GOT3 (cell line): ENCODE measurements around the gene PAGE4.

Source experiments
- DNase-seq: peaks from one replicate; lab custom pipeline; 2025; ENCODE audit warnings: mixed read lengths; lab: John Stamatoyannopoulos, UW

Gene PAGE4, protein sequence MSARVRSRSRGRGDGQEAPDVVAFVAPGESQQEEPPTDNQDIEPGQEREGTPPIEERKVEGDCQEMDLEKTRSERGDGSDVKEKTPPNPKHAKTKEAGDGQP

DNA sequence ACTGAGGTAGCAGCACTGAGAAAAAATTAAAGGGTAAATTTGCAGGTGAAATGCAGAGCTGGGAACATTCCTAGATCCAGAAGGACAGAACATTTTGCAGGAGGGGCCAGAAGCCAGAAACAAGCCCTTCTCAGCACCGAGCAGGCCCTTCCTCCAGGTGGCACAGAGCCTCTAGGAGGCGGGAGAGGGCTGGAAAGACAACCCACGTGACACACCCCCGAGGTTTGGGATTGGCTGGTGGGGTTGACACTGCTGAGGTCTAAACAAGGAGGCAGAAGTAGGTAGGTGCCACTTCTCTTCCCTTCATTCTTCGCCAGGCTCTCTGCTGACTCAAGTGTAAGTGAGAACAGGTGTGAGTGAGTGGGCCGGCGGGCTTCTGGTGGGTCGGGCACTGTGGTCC lies at the start of gene PAGE4:
Gene PAGE4 (plus strand): TSS at position 288 of the 400 bp plus-strand sequence. CDS start 1,126 bp downstream, outside the sequence.
- DNase-seq, result no peak

DNA sequence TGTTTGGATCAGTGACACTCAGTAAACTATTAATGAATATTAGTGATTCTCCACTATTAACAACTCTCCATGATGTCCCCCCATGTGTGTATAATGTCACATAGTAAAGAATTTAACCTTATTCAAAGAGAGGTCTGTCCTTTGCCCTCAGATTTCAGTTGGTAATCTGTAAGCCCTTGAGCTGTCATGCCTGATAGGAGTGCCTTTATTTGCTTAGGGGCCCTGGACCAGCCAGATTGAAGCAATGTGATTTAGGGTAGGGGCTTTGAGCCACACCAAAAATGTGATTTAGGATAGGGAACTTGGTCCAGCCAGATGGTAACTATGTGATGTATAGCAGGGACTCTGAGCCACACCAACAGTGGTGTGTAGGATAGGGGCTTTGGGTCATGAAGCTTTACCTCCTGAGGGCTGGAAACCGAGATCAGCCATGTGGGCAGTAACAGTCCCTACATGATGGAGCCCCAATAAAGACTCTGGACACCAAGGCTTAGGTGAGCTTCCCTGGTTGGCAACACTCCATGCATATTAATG lies 44.3 kb upstream of the PAGE4 start:
- DNase-seq, result no peak

DNA sequence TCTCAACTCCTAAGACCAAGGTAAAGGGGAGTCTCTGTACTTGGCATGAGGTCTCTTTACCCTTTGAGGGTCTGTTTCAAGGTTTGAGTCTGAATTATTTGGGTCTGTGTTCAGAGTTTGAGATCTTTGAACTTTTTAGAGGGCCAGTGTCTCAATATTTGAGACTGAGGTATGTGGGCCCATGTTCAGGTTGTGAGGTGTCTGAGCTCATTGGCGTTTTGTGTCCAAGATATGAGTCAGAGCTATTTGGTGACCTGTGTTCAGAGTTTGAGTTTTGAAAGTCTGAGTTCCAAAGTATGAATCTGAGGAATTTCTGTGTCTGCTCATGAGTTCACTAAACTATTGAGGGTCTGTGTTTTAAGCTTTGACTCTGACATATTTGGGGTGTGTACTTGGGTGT lies 36.7 kb upstream of the PAGE4 start:
- DNase-seq, result no peak

DNA sequence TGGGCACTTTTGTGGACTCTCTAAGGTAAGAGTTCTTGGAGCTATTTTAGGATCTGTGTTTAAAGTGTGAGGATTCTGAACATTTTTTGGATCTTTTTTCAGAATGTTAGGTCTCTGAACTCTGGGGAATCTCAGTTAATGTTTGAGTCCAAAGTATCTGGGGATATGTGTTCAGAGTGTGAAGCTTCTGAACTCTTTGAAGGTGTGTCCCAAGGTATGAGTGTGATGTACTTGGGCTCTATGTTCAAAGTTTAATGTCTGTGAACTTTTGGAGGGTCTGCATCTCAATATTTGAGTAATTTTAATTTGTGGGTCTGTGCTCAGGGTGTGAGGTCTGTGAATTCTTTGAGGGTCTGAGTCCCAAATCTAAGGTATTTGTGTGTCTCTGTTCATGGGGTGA lies 35.4 kb upstream of the PAGE4 start:
- no peak for DNase-seq

DNA sequence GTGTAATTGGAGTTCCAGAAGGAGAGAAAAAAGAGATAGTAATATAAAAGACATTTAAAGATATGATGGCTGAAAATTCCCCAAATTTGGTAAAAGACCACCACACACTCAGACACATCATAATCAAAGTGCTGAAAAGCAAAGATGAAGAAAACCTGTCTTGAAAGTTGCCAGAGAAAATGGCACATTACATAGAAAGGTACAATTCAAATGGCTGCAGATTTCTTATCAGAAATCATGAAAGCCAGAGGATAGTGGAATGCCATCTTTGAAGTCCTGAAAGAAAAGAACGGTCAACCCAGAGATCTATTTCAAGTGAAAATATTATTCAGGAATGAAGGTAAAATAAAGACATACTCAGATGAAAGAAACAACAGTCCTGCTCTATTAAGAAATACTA lies 29.3 kb upstream of the PAGE4 start:
- DNase-seq, result no peak

DNA sequence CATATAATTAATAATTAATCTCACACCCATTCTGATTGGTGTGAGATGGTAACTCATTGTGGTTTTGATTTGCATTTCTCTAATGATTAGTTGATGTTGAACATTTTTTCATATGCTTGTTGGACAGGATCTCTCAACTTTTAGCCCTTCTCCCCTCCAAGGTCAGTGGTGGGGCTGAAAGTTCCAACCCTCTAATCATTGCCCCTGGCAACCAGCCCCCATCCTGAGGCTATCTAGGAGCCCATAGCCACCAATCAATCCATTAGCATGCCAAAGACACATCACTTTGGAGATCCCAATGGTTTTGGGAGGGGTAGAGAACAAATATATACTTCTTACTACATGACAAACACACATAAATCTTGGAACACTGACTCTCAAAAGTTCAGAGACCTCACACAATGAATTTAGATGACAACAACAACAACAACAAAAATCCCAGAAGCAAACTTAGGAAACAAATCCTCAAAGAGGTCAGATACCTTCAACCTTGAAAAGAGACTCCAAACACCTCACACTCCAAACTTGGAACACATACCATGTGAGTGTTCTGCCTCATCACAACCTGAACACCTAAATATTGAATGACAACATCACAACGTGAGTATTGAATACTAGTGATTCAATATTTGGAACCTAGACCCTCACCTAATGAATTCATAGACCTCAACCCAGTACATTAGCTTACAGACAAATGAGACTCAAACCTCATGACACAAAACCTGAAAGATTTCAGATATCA lies 19.0 kb upstream of the PAGE4 start:
- no peak for DNase-seq

DNA sequence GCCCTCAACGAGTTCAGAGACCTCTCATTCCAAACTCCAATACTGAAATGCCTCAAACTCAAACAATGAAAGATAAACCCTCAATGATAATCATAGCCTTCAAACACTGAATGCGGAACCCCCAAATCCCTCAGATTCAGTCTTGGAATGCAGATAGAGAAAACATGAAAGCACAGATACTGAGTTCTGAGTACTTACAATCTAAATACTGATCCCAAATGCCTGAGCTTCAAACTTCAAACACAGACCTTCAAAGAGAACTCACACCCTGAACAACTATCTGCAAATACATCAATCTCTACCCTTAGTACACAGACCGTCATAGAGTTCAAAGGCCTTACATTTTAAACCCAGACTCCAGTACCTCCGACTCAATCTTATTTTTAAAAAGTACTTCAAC lies 16.9 kb upstream of the PAGE4 start:
- DNase-seq, result no peak

DNA sequence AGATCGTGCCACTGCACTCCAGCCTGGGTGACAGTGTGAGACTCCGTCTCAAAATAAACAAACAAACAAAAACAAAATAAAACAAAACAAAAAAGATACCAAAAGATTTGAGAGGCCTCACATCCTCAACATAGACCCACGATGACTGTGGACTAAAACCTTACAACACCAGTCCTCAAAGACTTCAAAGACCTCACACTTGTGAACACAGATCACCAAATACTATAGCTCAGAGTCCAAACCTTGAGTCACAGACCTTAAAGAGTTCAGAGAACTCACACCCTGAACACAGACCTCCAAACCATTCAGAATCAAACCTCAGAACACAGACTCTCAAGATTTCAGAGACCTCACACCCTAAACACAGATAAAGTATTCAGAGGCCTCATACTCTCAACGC lies 12.7 kb upstream of the PAGE4 start:
- DNase-seq, result no peak

DNA sequence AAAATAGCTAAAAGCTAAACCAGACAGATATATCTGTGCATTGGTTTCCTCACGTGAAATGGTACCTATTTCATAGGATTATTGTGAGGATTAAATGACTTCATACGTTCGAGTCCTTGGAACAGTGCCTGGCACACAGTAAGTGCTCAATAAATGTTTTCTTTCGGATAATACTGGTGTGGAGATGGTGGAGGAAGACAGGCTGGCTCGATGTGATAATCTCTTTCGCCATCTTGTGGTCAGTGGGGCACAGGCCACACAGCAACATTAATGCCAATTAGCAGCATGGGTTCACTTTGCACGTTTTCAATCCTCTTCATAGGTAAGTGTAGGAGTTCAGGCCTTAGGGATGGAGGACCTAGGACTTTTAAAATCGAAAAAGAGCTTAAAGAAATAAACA lies 9.3 kb downstream of the PAGE4 start:
- no peak for DNase-seq

DNA sequence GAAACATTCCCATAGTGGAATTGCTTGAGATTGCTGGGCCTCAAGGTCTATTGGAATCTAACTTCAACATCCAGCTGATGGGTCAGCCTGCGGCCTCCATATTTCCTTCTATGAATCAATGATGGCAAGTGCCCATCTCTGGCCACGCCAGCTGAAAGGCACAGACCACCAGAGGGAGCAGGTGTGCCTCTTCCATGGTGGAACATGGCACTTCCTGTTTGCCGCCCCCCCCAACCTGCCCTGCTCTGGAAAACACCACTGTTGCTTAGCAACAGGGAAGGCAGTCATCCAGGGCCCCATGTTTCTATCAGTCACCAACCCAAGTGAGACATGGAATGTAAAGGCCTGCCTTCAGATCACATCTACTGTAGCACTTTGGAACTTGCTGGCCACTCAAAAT lies 11.6 kb downstream of the PAGE4 start:
- DNase-seq, result peak; percentile 4

DNA sequence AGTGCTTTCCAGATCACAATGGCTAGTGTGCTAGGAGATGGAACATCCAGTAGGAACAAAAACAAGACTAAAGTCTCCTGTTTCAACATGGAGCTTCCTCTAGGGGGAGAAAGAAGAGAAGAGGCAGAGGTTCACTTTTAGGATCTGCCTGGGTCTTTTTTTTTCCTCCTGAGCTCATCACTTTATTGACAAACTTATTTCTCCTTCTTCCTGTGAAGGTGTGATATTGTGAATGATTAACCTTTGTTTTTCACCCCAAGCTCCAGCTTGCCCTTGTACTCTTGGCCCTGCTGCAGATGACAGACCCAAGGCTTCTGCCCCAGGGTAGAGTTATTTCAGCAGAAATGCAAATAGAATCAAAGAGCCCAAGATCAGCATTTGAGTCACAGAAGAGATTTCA lies 13.5 kb downstream of the PAGE4 start:
- DNase-seq, result no peak

DNA sequence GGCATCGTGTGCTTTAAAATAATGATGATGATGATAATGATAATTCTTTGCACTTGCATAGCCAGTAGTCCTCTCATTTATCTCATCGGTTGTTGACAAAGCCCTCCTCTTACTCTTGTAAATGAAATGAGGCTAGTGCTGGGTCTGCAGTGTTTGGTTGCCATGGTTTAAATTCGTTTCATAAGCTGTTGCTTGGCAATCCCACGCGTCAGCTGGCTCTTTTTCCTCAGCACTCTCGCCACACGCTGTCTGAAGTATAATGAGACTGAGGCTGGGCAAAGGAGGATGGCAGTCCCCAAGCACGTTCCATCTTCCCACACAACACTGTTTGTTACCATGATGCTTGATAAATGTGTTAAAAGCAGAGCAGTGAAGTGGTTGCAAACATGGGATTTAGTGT lies 15.5 kb downstream of the PAGE4 start:
- no peak for DNase-seq

DNA sequence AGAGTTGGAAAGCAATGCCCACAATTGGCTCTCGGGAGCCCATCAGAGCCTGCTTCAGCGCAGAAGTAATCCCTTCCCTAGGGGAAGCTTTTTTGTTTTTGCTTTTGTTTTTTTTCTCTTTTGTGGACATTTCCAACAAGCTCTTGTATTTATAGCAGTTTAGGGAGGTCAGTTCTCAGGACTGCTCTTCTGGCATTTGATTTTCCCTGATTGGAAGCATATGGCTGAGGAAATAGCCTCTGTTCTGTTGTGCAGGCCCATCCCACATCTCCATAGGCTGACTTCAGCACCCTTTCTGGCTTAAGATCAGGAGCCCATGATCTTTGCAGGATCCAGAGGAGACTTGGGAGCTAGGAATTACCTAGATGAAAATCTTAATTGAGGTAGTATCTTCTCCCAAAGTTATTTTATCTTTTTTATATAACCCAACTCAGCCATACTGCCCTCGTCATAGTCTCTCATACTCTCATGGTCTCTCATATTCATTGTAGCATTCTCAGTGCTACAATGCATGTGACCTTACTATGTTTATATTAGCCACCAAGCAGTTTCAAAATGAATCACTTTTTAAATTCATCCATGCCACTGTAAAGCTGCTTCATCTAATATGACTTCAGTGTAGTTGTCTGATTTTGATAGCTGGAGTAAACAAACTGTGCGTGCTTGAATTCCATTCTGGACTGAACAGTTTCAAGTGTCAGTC lies 16.7 kb downstream of the PAGE4 start:
- no peak for DNase-seq

DNA sequence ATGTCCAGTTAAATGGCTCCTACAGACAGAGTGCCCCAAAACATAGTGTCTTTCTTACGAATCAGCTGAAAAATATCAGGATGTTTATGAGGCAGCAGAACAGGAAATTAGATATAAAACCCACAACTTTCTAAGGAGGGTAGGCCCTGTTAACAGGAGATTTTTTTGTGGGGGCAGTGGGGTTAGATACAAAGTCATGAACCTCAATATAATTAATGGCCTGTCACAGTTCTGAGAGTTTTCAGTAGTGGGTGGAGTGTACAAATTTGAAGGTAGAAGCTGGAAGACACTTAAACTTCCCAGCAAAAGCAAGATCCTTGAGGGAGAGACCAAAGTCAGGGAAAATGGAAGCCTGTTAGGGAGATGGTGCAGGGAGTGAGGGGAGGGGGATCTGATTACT lies 17.4 kb downstream of the PAGE4 start:
- no peak for DNase-seq

DNA sequence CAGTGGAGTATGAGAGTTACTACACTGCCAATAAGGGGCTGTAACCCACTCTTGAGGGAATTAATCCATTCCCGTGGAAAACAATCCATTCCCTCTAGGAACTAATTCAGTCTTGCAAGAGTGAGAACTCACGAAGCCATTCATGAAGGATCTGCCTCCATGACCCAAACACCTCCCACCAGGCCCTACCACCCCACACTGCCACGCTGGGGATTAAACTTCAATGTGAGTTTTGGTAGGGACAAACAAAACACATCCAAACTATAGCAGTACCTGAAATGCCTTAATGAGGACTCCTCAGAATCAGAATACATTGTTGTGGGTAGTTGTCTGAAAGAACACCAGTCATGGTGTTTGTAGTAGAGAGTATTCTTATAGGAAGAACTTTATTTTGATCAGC lies 19.2 kb downstream of the PAGE4 start:
- no peak for DNase-seq

DNA sequence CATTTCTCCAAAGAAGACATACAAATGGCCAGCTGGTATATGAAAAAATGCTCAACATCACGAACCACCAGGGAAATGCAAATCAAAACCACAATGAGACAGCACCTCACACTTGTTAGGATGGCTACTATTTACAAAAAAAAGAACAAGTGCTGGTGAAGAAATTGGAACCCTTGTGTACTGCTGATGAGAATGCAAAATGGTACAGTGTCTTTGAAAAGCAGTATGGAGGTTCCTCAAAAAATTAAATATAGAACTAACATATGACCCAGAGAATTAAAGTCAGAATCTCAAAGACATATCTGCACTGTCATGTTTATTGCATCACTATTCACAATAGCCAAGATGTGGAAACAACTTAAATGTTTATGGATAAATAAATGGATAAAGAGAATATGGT lies 20.9 kb downstream of the PAGE4 start:
- DNase-seq, result no peak

DNA sequence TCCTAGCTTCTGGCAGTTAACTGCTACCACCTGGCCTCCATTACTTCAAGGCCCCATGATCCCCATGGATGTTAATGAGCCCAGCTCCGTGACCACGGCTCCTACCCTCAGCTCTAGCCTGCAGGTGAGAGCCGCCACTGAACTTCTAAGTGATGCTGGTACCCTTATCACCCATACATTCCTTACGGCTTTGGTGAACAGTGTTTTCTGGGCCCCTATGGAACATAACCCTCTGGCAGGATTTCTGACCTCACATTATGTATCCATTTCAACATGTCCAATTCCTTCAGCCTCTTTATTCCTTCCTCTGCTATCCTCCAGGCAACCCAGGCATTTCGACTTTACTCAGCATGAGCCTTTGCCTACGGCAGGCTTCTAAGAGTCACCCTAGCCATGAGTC lies 24.6 kb downstream of the PAGE4 start:
- no peak for DNase-seq

DNA sequence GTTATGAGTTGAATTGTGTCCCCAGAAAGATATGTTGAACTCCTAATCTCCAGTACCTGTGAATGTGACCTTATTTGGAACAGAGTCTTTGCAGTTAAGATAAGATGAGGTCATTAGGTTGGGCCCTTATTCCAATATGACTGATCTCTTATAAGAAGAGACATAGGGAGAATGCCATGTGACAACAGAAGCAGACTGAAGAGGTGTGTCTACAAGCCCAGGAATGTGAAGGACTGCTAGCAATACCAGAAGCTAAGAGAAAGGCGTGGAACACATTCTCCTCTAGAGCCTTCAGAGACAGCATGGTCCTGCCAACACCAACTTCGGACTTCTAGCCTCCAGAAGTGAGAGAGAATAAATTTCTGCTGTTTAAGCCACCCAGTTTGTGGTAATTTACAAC lies 27.7 kb downstream of the PAGE4 start:
- no peak for DNase-seq

DNA sequence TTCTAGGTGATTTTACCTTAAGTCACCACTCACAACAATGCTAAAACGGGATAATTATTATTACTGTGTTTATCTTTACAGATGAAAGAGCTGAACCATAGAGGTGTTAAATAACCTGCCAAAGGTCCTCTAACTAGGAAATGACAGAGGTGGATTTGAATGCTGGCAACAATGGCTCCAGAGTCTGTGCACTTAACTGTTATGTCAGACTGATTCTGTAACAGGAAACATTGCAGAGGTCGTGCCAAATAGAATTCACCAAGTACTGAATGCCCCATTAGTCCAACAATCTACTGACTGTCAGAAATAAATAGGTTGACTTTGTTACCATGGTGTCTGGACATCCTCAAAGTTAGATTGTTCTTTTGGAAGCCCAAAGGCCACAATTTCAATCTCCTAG lies 29.2 kb downstream of the PAGE4 start:
- no peak for DNase-seq

DNA sequence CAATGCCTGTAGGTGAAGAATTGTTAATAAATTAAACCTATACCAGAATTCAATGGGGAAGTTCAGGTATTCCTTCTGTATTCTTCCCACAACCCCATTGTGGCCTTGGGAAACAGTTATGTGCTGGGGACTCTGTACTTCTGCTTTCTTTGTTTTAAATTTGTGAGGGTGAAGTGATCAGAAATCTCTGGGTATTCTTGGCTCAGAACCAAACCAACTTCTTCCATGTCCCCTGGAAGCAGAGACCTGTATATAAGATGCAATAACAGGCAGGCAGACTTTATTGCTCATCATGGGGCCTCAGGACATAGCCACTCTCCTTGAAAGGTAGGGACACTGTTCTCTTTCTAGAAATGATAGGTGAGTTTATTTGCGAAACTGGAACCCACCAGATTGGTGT lies 30.4 kb downstream of the PAGE4 start:
- no peak for DNase-seq

DNA sequence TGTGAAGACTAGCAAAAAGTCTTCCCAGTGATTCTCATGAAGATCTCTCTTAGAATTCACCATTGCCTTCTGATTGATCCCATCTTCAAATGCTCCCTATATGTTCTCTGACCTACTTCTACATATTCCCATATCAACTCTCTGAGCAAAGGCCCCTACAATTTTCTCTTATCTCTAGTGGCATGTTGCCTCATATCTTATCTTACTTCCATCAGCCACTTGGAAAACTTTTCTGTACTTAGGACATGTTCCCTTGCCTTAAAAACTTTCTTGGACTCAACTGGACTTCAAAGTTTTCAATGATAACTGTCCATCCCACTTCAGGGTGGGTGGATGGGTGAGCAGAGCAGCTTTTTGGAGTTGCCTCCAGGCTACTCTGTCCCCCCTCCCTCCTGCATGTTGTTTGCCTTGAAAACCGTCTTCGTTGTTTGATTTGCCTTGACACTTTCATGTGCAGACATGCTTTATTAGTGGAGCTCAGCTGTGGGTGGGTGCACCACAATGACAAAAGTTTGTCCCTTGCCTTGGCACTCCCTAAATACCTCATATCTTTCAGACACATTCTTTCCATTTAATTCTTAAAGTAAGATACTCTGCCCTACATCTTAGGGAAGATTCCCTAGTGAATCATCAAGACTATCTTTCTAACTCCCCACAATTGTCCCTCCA lies 31.9 kb downstream of the PAGE4 start:
- DNase-seq, result no peak

DNA sequence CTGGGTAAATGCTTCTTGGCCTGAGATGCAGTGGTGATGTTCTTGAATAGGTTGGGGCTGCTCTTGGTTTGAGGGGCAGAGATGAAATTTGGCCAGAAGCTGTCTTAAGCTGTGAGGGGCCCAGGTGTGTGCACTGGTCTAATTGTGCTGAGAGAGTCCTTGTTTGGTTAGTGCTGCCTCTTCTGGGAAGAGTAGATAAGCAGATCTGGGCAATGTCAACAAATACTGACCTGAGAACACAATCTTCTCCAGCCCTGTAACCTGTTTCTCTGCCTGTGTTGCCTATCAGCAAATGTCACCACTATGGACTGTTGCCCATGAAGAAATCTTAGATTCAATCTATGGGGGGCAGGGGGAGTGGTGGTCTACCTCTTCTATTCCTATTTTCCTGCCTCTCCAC lies 33.0 kb downstream of the PAGE4 start:
- DNase-seq, result no peak

DNA sequence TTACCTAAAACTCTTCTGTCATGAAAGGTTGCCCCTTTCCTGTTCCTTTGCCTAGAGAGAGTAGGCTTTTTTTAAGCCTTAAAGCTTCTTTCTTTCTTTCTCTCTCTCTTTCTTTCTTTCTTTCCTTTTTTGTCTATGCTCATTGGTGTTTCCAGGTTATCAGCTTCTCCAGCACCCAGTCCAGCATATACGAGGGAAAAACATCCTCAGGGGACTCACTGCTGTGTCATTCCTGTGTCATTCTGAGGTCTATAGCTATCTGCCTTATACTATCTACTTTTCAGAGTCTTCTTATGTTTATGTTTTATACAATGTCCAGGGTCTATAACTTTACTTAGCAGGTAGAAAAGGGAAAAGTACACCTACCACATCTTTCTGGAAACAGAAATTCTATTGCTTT lies 39.6 kb downstream of the PAGE4 start:
- DNase-seq, result no peak
